NB4 (cell line): ENCODE measurements around the gene ATP6V1G3.

ENCODE experiments used
- DNase-seq: peaks from one replicate; pipeline ENCODE4 v3.0.0; 2010; ENCODE audit warnings: low read depth
- H3K4me3 ChIP-seq: one replicate; pipeline ENCODE4 v1.5.1; 2011; ENCODE audit warnings: mild to moderate bottlenecking, low read depth, low read length, moderate library complexity
- MYC ChIP-seq: IDR thresholded peaks from 2 replicates; pipeline ENCODE4 v1.6.1; 2011; ENCODE audit warnings: low read depth, low read length
- POLR2A ChIP-seq: IDR thresholded peaks from 2 replicates; pipeline ENCODE4 v1.6.1; 2011; ENCODE audit warnings: mild to moderate bottlenecking; ENCODE audit not compliant: insufficient read length; ENCODE audit errors: extremely low read depth
- TF ChIP-seq, protein P1 (sequence below): IDR thresholded peaks from one replicate; pipeline ENCODE4 v1.5.1; 2012; ENCODE audit warnings: low read depth, low read length
- TF ChIP-seq, protein P2 (sequence below): IDR thresholded peaks from 2 replicates; pipeline ENCODE4 v1.6.1; 2011; ENCODE audit warnings: low read depth, low read length

The ATP6V1G3 gene

DNA sequence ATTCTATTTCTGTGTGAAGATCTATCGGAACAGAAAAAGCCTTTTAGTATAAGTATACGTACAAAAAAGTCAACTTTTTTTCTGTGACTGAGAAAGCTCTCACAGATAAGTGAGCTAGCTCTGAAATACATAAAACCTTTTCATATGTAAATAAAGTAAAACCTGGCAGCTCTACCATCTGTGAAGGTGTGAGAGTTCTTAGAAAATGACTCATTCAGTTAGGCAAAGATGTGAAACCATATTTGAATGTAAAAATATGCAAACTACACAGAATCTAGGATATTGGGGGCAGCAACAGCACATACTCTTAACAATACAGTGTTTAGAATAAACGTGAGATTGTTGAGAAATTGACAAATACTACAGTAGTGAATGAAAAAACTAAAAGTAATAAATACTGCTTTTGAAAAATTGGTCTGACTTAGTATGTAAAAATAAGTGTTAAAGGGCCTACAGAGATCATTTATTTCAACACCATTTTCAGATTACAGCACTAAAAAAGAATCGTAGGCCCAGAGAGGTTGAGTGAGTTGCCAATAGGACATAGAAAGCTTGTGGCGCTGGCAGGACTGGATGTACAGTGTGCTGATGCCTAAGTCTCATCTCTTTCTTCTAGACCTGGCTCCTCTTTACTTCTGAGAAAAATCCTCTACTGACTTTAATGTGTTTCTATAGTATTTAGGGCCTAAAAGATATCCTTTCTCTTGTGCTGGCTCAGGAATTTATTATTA, 19.8 kb downstream of the ATP6V1G3 start:
- no peak for TF ChIP-seq POLR2A
- TF ChIP-seq MYC, result no peak
- TF ChIP-seq, protein P1, sequence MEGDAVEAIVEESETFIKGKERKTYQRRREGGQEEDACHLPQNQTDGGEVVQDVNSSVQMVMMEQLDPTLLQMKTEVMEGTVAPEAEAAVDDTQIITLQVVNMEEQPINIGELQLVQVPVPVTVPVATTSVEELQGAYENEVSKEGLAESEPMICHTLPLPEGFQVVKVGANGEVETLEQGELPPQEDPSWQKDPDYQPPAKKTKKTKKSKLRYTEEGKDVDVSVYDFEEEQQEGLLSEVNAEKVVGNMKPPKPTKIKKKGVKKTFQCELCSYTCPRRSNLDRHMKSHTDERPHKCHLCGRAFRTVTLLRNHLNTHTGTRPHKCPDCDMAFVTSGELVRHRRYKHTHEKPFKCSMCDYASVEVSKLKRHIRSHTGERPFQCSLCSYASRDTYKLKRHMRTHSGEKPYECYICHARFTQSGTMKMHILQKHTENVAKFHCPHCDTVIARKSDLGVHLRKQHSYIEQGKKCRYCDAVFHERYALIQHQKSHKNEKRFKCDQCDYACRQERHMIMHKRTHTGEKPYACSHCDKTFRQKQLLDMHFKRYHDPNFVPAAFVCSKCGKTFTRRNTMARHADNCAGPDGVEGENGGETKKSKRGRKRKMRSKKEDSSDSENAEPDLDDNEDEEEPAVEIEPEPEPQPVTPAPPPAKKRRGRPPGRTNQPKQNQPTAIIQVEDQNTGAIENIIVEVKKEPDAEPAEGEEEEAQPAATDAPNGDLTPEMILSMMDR, result no peak
- TF ChIP-seq, protein P2, sequence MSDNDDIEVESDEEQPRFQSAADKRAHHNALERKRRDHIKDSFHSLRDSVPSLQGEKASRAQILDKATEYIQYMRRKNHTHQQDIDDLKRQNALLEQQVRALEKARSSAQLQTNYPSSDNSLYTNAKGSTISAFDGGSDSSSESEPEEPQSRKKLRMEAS, result no peak
- DNase-seq, result no peak
- no peak overlapping the region for H3K4me3 ChIP-seq

DNA sequence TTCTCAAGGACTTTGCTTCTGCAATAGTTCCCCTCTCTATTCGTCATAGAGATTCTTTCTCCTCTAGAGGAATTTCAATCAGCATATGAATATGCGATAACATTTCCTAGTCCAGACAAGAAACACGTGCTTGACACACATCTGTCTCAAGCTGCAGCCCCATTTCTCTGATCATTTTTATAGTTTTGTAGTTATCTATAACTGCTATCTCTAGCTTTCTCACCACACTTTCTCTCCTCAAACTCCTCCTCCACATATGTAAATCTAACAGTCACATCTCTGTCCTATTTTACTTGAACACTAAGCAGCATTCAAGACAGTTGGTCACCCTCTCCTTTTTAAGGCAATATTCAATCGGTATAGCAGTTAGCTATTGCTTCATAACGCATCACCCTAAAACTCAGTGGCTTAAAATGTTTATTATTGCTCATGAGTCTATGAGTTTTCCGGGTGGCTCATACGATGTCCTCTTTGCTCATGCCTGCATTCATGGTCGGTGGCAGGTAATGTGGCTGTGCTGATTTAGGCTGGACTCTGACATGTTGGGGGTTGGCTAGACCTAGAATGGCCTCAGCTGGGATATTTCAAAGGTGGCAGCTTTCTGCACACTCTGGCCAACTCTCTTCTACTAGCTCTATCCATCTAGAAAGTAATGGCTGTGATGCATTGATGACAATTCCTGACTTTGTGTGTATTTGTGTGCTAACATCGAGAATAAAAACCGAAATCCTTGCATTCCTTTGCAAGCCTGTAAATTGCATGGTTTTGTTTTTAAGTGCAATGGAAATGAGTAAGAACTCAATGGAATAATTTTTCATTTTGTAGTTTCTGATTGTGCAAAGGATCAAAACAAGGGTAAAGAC, 20.6 kb downstream of the ATP6V1G3 start:
- no peak for DNase-seq
- H3K4me3 ChIP-seq, result no peak overlapping the region
- TF ChIP-seq POLR2A (no peak), MYC (no peak)
- TF ChIP-seq, protein P1, result no peak
- TF ChIP-seq, protein P2, result no peak

DNA sequence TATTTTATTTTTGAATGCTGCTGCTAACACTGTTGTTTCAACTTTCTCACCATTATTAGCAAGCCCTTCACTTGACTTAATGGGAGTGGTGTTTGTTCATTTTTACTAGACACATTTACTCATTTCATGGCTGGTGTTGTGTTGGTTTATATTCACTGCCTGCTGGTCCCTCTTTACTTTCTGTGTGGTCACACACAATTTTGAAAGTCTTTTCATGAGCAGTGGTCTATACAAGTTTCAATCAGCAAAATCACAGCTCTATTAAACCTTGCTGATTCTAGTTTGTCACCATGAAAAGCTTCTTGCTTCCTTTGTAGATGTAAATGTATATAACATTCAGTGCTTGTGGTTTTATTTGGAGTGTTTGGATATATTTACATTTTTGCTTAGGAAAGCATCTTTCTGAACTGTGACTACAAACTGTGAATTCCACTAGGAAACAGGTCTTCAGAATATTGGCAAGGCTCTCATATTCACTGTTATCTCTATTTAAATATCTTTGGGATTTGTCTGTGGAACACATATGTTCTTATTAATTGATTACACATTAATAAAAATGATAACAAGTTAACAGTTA, 22.8 kb downstream of the ATP6V1G3 start:
- no peak overlapping the region for H3K4me3 ChIP-seq
- TF ChIP-seq POLR2A, result no peak
- TF ChIP-seq MYC, result no peak
- TF ChIP-seq, protein P2, result no peak
- TF ChIP-seq, protein P1, result no peak
- DNase-seq, result no peak

DNA sequence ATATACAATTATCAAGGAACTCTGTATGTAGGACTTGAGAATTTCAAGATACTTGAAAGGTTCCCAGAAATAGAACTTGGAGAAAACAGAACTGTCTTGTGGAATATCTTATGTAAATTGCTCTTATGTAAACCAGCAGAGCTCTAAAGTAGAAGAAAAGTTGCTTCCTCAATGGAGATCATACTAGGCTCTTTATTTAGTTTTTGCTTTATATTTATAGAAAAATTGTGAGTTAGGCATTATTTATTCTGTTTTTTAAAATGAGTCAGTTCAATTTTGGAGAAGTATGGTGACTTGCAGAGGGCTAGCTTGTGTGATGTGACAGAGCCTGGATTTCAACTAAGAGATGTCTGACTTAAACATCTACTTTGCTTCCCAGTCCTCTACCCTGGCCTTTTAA, 40.4 kb downstream of the ATP6V1G3 start:
- H3K4me3 ChIP-seq, result no peak overlapping the region
- TF ChIP-seq POLR2A, result no peak
- TF ChIP-seq MYC, result no peak
- TF ChIP-seq, protein P1, result no peak
- TF ChIP-seq, protein P2, result no peak
- no peak for DNase-seq

DNA sequence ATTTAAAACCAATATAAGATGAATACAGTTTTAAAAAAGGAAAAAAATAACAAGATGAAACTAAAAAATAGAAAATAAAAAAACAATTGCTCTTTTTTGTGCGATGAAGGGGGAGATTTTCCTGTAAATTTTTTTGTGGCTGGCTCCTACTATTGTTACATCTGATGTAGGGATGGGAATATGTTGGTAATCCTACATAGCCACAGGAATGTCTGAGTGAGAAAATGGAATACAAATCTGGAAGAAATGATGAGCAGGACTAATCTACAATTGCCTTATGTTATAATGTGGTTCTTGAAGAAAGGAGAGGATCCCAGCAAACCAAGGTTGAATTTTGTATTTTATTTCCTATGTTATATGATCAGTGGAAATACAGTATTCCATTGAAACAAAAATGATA, 40.9 kb downstream of the ATP6V1G3 start:
- H3K4me3 ChIP-seq, result no peak overlapping the region
- TF ChIP-seq POLR2A (no peak), MYC (no peak)
- TF ChIP-seq, protein P2, result no peak
- TF ChIP-seq, protein P1, result no peak
- DNase-seq, result no peak
